ENCODE measurements around the gene FOCAD.

DNA sequence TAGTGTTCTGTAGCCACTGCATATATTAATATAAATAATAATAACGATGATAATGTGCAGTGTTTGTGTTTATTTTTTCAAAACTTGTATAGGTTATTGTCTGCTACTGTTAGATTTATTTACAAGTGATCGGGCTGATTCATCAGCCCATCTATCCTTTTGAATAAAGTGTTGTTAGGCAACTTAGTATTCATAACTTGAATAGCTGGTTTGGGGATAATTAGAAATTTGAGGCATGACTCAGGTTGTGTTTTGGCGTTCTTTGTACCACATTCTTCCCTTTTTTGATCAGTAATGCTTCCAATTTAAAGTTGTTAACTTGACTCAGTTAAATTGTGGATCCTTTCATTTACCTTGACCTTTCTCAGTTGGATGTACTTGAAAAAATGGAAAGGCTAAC, 69.7 kb downstream of the FOCAD start:
- TF ChIP-seq EZH2 (IDR thresholded peaks at IDR 0.05; ENCODE audit: borderline replicate concordance, low read depth, low read length, poor library complexity, severe bottlenecking), result no peak
- TF ChIP-seq, protein P1, sequence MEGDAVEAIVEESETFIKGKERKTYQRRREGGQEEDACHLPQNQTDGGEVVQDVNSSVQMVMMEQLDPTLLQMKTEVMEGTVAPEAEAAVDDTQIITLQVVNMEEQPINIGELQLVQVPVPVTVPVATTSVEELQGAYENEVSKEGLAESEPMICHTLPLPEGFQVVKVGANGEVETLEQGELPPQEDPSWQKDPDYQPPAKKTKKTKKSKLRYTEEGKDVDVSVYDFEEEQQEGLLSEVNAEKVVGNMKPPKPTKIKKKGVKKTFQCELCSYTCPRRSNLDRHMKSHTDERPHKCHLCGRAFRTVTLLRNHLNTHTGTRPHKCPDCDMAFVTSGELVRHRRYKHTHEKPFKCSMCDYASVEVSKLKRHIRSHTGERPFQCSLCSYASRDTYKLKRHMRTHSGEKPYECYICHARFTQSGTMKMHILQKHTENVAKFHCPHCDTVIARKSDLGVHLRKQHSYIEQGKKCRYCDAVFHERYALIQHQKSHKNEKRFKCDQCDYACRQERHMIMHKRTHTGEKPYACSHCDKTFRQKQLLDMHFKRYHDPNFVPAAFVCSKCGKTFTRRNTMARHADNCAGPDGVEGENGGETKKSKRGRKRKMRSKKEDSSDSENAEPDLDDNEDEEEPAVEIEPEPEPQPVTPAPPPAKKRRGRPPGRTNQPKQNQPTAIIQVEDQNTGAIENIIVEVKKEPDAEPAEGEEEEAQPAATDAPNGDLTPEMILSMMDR (conservative IDR thresholded peaks at IDR 0.05; ENCODE audit: low read depth, low read length), result no peak
